IPS-20b (cell line): ENCODE data around the gene SLC2A11.

Experiments
- H3K27ac ChIP-seq: one replicate; pipeline ENCODE4 v1.5.1; 2013; ENCODE audit warnings: low read length
- H3K27me3 ChIP-seq: 2 replicates; pipeline ENCODE4 v1.6.1; 2013; ENCODE audit warnings: mild to moderate bottlenecking, low read length, inconsistent platforms; ENCODE audit not compliant: insufficient read depth
- H3K36me3 ChIP-seq: 2 replicates; pipeline ENCODE4 v1.6.1; 2013; ENCODE audit warnings: low read depth, mild to moderate bottlenecking, inconsistent platforms, low read length, moderate library complexity; ENCODE audit not compliant: insufficient read depth
- H3K4me1 ChIP-seq: 2 replicates; pipeline ENCODE4 v1.6.1; 2013; ENCODE audit warnings: mild to moderate bottlenecking, control low read depth, inconsistent platforms, low read length, moderate library complexity; ENCODE audit not compliant: insufficient read depth
- H3K4me3 ChIP-seq: 2 replicates; pipeline ENCODE4 v1.5.1; 2013; ENCODE audit warnings: mild to moderate bottlenecking, low read length, inconsistent platforms
- H3K9ac ChIP-seq: 2 replicates; pipeline ENCODE4 v1.6.1; 2013; ENCODE audit warnings: low read depth, mild to moderate bottlenecking, inconsistent platforms, low read length, moderate library complexity
- H3K9me3 ChIP-seq: 2 replicates; pipeline ENCODE4 v1.6.1; 2013; ENCODE audit warnings: mild to moderate bottlenecking, low read depth, low read length, inconsistent platforms; ENCODE audit not compliant: insufficient read depth

Gene SLC2A11, protein sequence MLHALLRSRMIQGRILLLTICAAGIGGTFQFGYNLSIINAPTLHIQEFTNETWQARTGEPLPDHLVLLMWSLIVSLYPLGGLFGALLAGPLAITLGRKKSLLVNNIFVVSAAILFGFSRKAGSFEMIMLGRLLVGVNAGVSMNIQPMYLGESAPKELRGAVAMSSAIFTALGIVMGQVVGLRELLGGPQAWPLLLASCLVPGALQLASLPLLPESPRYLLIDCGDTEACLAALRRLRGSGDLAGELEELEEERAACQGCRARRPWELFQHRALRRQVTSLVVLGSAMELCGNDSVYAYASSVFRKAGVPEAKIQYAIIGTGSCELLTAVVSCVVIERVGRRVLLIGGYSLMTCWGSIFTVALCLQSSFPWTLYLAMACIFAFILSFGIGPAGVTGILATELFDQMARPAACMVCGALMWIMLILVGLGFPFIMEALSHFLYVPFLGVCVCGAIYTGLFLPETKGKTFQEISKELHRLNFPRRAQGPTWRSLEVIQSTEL

DNA sequence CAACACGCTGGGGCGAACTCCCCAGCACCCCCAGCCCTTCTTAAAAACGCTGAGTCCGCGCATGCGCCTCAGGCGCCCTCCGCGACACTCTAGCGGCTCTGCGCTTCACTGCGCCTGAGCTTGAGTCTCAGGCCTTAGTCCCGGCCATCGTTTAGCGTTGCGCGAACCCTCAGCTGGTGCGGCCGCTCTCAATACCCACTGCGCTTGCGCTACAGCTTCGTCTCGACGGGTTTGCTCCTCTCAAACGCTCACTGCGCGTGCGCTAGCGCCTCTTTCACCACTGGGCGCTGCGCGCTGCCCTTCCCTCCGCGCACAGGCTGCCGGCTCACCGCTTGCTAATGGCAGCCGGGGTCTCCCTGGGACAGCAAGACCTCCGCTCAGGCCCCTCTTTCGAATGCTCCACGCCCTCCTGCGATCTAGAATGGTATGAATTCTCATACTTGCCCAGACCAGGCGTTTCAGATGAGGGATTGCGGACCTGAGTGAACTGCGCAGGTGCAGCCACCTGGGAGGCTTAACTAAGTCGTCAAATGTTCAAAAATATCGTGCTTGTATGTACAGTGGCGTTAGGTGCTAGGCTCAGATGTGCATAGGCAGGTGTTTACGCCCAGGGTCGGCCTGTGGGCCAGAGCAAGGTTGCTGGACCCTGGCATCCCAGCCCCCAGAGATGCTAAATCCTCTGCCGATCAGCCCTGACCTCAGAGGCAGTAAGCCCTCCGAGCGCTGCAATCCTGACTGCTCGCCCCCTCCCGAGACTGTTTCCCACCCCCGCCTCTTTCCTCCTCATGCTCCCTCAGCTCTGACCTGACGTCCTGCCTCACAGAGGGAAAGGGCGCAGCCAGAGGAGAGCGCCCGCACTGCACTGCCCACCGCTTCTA, at the start of gene SLC2A11:
Gene SLC2A11 (plus strand): TSS at position 270 of the 878 bp plus-strand sequence. CDS start 125 bp downstream, at position 395.
- H3K9ac ChIP-seq = peak within 1 kb of the TSS; percentile 91
- peaks cover 8% of the 10 kb centered on the region; the same call in 1 of the 2 replicates for H3K4me1 ChIP-seq
- peak within 1 kb of the TSS; percentile 67 for H3K27ac ChIP-seq
- no peaks in the 10 kb centered on the region for H3K9me3 ChIP-seq
- H3K4me3 ChIP-seq = peak within 1 kb of the TSS; percentile 92
- H3K36me3 ChIP-seq = 0 out of 2 replicates have a peak, but pooled peaks cover under 1% of the 10 kb centered on the region
- H3K27me3 ChIP-seq = no peaks in the 10 kb centered on the region

DNA sequence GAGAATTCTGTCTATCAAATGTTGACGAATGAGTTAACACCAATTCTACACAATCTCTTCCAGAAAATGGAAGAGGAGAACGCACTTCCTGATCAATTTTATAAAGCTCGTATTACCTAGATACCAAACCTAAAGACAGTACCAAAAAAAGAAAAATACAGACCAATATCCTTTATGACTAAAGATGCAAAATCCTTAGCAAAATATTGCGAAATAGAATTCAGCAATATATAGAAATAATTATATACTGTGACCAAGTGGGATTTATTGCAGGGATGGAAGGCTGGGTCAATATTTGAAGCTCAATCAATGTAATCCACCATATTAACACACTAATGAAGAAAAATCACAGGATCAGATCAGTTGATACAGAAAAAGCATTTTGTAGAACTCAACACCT, 45.3 kb upstream of the SLC2A11 start:
- no peak overlapping the region for H3K4me3 ChIP-seq
- H3K27me3 ChIP-seq = no peaks in the 10 kb centered on the region
- no peak overlapping the region for H3K27ac ChIP-seq
- H3K36me3 ChIP-seq = peaks cover 48% of the 10 kb centered on the region
- no peaks in the 10 kb centered on the region for H3K9me3 ChIP-seq
- H3K4me1 ChIP-seq = no peaks in the 10 kb centered on the region
- H3K9ac ChIP-seq = no peak overlapping the region

DNA sequence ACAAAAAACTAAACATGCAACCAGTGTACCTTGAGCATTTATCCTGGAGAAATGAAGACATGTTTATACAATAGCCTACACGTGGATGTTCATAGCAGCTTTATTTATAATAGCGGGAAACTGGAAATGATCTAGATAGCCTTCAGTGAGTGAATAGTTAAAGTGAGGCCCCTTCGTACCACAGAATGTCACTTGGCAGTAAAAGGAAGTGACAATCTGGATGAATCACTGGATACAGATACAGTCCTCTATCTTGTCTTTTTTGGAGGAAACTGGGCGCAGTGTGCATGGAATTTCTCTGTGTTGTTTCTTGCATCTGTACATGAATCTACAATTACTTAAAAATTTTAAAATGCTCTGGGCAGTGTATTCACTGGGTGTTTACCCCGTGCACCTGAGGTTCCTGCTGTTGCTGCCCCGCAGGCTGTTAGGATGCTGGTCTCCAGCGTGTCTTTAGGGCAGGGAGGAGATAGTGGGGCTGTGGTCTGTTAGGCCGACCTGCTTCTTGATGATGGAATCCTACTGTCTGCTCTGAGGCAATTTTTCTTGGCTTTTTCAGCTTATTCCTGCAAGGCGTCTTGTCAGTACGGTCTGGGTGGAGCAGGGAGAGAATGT, 42.0 kb upstream of the SLC2A11 start:
- H3K36me3 ChIP-seq = peaks cover 74% of the 10 kb centered on the region

DNA sequence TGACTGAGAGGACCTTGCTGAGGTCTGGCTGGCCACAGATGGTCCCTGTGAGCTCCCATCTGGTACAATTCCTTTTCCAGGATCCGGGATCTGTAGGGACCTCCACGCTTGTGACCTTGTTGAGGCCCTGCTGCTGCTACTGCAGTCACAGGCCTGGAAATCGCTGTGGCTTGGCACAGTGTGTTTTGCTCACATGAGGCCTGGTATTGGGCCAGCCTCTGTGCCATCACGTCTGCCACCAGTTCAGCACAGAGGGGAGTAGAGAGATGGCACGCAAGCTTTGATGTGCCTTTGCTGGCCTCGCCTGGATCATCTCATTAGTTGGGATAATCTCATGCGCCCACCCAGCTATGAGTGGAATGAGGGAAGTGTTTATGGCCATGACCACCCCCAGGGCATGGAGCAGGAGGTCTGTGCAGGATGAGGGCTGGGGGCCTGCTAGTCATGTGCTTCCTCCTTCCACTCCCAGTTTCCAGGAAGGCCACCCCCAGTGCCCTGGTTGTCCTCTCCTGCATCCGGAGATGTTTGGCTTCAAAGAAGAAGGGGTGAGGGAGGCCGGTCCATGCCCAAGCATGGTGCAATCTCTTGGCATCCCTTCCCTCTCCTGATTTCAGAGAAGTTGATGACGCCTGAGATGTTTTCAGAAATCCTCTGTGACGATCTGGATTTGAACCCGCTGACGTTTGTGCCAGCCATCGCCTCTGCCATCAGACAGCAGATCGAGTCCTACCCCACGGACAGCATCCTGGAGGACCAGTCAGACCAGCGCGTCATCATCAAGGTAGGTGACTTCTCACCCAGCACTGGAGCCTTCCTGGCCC, 41.3 kb upstream of the SLC2A11 start:
- Histone ChIP-seq H3K4me3 (no peak overlapping the region), H3K27me3 (no peaks in the 10 kb centered on the region), H3K27ac (no peak overlapping the region), H3K9me3 (no peaks in the 10 kb centered on the region), H3K9ac (no peak overlapping the region), H3K4me1 (no peaks in the 10 kb centered on the region), H3K36me3 (peaks cover 74% of the 10 kb centered on the region)

More for the DNA sequence above, 42.0 kb upstream of the SLC2A11 start:
- Histone ChIP-seq H3K4me3 (no peak overlapping the region), H3K4me1 (no peaks in the 10 kb centered on the region), H3K27me3 (no peaks in the 10 kb centered on the region), H3K27ac (no peak overlapping the region), H3K9me3 (no peaks in the 10 kb centered on the region), H3K9ac (no peak overlapping the region)

DNA sequence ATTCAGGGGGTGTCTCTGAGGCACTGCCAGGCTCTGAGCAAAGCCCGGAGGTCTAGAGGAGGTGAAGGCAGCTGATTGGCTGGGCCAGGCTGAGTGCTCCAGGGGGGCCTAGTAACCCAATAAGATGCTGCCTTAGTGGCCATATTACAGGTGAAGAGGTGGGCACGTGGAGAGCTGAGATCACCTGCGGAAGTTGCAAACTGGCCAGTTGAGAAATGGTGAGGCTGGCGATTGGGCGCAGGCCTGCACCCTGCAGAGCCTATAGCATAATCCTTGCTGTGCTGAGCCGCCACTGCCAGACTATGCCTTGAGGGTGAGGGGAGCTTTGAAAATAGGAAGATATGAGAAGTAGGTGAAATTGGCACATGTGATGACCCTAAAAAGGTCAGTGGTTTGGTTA, 40.5 kb upstream of the SLC2A11 start:
- Histone ChIP-seq H3K9ac (no peak overlapping the region), H3K9me3 (no peaks in the 10 kb centered on the region), H3K4me1 (no peaks in the 10 kb centered on the region), H3K4me3 (no peak overlapping the region), H3K27me3 (no peaks in the 10 kb centered on the region), H3K36me3 (peaks cover 75% of the 10 kb centered on the region), H3K27ac (no peak overlapping the region)

DNA sequence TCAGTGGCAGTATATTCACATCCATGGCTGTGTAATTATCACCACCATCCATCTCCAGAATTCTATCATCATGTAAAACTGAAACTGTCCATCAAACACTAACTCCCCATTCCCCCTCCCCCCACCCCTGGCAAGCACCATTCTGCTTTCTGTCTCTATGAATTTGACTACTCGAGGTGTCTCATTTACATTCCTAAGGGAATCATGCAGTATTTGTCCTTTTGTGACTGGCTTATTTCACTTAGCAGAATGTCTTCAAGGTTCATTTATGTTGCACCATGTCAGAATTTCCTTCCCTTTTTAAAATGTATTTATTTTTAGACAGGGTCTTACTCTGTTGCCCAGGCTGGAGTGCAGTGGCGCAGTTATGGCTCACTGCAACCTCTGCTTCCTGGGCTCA, 39.1 kb upstream of the SLC2A11 start:
- H3K9ac ChIP-seq = no peak overlapping the region
- peaks cover 82% of the 10 kb centered on the region for H3K36me3 ChIP-seq
- no peak overlapping the region for H3K4me3 ChIP-seq
- H3K4me1 ChIP-seq = no peaks in the 10 kb centered on the region
- no peaks in the 10 kb centered on the region for H3K27me3 ChIP-seq
- no peak overlapping the region for H3K27ac ChIP-seq
- H3K9me3 ChIP-seq = no peaks in the 10 kb centered on the region

DNA sequence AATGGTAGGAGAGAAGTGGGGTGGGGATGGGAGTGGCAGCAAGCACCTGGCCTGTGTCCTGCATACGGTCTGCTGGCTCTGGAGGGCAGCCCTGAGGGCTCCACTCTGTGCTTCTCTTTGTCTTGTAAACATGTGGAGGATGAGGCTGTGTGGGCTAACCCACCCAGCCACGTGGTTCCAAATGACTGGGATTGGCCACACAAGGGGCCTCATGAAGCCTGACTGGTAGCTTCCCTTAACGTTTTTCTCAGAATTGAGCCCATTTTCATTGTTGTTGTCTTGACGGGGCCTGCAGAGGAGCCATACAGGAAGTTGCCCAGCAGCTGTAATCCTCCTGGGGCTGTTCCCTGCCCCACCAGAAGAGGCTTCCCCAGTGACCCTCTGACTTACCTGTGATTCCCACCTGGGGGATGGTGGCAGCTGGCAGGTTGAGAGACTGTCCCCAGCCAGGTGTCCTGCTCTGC, 36.9 kb upstream of the SLC2A11 start:
- no peaks in the 10 kb centered on the region for H3K9me3 ChIP-seq
- H3K27ac ChIP-seq = no peak overlapping the region
- no peak overlapping the region for H3K4me3 ChIP-seq
- H3K27me3 ChIP-seq = no peaks in the 10 kb centered on the region
- H3K36me3 ChIP-seq = peaks cover 97% of the 10 kb centered on the region
- H3K9ac ChIP-seq = no peak overlapping the region
- no peaks in the 10 kb centered on the region for H3K4me1 ChIP-seq

DNA sequence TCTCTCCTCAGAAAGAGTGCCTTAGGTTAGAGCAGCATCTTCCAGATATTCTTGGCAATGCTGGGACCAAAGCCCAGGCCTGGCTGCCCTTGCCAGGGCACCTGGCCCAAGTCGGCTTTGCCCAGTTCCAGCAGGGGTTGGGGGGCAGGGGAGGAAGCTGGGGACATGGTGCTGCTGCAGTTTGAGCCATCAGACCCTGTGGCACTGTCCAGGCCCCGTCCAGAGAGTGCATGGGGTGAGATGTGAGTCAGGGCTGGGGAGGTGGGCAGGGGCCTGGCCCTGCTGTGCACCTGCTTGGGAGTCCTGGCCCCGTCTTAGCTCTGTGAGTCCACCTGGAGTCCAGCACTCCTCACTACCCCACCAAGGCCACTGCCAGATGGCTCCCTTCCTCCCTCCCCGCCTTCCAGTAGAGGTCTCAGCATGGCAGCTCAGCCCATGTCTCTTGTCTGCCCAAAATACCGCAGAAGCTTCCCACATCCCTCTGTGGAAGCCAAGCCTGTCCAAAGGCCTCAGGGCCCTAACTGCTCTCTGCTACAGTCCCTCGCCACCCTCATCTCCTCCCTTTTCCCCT, 35.5 kb upstream of the SLC2A11 start:
- Histone ChIP-seq H3K4me1 (no peaks in the 10 kb centered on the region), H3K27ac (no peak overlapping the region), H3K36me3 (peaks cover 97% of the 10 kb centered on the region), H3K27me3 (no peaks in the 10 kb centered on the region), H3K9ac (no peak overlapping the region), H3K4me3 (no peak overlapping the region), H3K9me3 (no peaks in the 10 kb centered on the region)

DNA sequence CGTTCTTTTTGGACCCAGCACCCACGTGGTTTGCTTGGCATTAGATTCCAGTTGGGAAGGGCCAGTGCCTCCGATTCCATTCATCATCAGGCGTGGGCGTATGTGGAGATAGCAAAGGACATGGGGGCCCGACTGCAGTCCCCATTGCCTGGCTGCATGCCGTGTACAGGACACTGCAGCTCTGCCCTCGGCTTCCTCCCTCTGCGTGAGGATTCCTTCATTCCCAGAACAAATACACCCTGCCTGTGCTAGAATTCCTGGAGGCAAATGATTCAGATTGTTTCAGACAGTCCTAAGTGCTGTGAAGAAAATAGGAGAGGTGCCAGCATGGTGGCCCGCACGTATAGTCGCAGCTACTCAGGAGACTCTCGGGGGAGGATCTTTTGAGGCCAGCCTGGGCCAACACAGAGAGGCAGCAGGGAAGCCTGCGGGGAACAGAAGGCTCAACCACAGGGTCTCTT, 34.3 kb upstream of the SLC2A11 start:
- no peak overlapping the region for H3K9ac ChIP-seq
- no peaks in the 10 kb centered on the region for H3K27me3 ChIP-seq
- no peak overlapping the region for H3K4me3 ChIP-seq
- no peaks in the 10 kb centered on the region for H3K9me3 ChIP-seq
- H3K4me1 ChIP-seq = no peaks in the 10 kb centered on the region
- H3K27ac ChIP-seq = no peak overlapping the region
- H3K36me3 ChIP-seq = peaks cover 95% of the 10 kb centered on the region

DNA sequence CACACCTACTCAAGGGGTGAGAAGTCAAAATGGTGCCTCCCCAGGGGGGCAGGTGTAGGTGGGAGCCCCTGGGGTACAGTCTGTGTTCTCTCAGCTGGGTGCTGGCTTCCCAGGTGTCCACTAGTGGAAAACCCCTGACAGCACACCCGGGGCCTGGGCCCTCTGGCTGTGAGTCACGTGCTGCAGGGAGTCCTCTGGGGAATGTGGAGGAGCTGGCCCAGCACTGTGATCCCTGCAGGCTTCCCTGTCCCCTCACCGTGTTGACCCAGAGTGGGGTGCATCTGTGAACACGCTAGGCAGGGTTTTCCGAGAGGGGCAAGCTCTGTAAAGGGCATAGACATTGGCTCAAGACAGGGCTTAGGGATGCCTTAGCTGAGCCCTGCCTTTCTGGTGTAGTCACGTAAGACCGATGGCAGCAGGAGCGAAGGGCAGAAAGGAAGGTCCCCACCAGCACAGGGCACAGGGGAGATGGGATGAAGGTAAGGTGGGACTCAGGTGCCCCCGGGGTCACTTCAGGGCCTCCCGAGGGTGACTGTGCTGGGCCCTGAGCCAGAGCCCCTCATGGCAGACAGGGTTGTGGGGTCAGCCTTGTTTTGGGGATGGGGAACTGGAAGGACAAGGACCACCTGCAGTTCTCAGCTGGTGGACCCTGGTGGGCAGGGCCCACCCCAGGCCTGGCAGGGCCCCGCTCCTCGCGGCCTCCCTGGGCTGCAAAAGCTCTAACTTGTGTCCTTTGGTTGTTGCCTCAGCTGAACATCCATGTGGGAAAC, 33.0 kb upstream of the SLC2A11 start:
- H3K36me3 ChIP-seq = peaks cover 95% of the 10 kb centered on the region
- no peak overlapping the region for H3K27ac ChIP-seq
- H3K9ac ChIP-seq = no peak overlapping the region
- no peaks in the 10 kb centered on the region for H3K4me1 ChIP-seq
- no peaks in the 10 kb centered on the region for H3K27me3 ChIP-seq
- H3K9me3 ChIP-seq = no peaks in the 10 kb centered on the region
- H3K4me3 ChIP-seq = no peak overlapping the region
